Measurements from ENCODE around the gene TCOF1. TPM values are rescaled to one million over a fixed set of nuclear protein-coding genes. Genes with fewer than 3 reads are reported as not detected.
"Not testable (repeated sequence)": the region's sequence is repeated elsewhere in the genome, so short reads cannot be mapped to it uniquely, and the experiment has no call there.

Gene TCOF1
- total and polyA plus RNA-seq, 2 donors from 2014 or later, result 12.2 to 23.5 TPM

- H3K9ac ChIP-seq (ENCODE audit: low read length in 3 of 3), result peak within 1 kb of the TSS; percentile 44 to 80 (median 79)
These were observed 55.0 kb downstream of the TCOF1 start, which contains the start of gene CD74 for GRCh38 chr5:150412319-150413175. Gene CD74, minus strand, starts transcription at chr5:150412910. Its CDS starts 161 bp downstream, at chr5:150412749.

GRCh38 chr5:150413176-150413901, 55.8 kb downstream of the TCOF1 start:
- no peaks in the 10 kb centered on the region for H3K27me3 ChIP-seq (ENCODE audit: control insufficient read depth, insufficient read depth, low read length)
- peaks cover 0 to 24% (median 17%) of the 10 kb centered on the region in 3 donors for H3K4me1 ChIP-seq (ENCODE audit: control insufficient read depth in 2 of 3, insufficient read depth in 2 of 3, low read depth in 1 of 3, low read length in 3 of 3)
- H3K9me3 ChIP-seq (ENCODE audit: control insufficient read depth in 2 of 3, insufficient read depth in 1 of 3, low read length in 3 of 3), result no peaks in the 10 kb centered on the region
- peak overlapping the region; percentile 67 to 92 (median 79) for H3K4me3 ChIP-seq (ENCODE audit: low read length in 3 of 3)
- H3K9ac ChIP-seq (ENCODE audit: low read length in 3 of 3), result peak overlapping the region; percentile 44 to 79 (median 53)
- no peak for DNase-seq
- TF ChIP-seq CTCF (IDR thresholded peaks at IDR 0.05; ENCODE audit: borderline replicate concordance, extremely low read depth, insufficient read depth), result no peak
- intact Hi-C loops (cut with DNase I), result no loop called here
- no peak for FAIRE-seq
- peak overlapping the region; percentile 81 to 98 for H3K27ac ChIP-seq (ENCODE audit: low read depth in 2 of 2, low read length in 2 of 2)
- no peaks in the 10 kb centered on the region for H3K36me3 ChIP-seq (ENCODE audit: control insufficient read depth in 2 of 3, insufficient read depth in 3 of 3, low read length in 3 of 3)

More at GRCh38 chr5:150412319-150413175, 55.0 kb downstream of the TCOF1 start, which contains the start of gene CD74:
- H3K4me3 ChIP-seq (ENCODE audit: low read length in 3 of 3), result peak within 1 kb of the TSS; percentile 67 to 92 (median 79)
- peak; percentile 8 for FAIRE-seq
- H3K27me3 ChIP-seq (ENCODE audit: control insufficient read depth, insufficient read depth, low read length), result no peaks in the 10 kb centered on the region
- H3K9me3 ChIP-seq (ENCODE audit: control insufficient read depth in 2 of 3, insufficient read depth in 1 of 3, low read length in 3 of 3), result no peaks in the 10 kb centered on the region
- intact Hi-C loops (cut with DNase I), result no loop called here
- H3K36me3 ChIP-seq (ENCODE audit: control insufficient read depth in 2 of 3, insufficient read depth in 3 of 3, low read length in 3 of 3), result no peaks in the 10 kb centered on the region
- peak within 1 kb of the TSS; percentile 84 to 98 for H3K27ac ChIP-seq (ENCODE audit: low read depth in 2 of 2, low read length in 2 of 2)
- peaks cover 0 to 24% (median 17%) of the 10 kb centered on the region in 3 donors for H3K4me1 ChIP-seq (ENCODE audit: control insufficient read depth in 2 of 3, insufficient read depth in 2 of 3, low read depth in 1 of 3, low read length in 3 of 3)
- TF ChIP-seq CTCF (IDR thresholded peaks at IDR 0.05; ENCODE audit: borderline replicate concordance, extremely low read depth, insufficient read depth), result no peak
- peak; percentile 87 to 95 (median 93) for DNase-seq

- Histone ChIP-seq H3K9ac (ENCODE audit: low read length in 3 of 3) (peak overlapping the region in 1 of 3 donors; percentile 53), H3K4me1 (ENCODE audit: control insufficient read depth in 2 of 3, insufficient read depth in 2 of 3, low read depth in 1 of 3, low read length in 3 of 3) (peaks cover 0 to 24% (median 17%) of the 10 kb centered on the region in 3 donors), H3K27ac (ENCODE audit: low read depth in 2 of 2, low read length in 2 of 2) (peak overlapping the region; percentile 81 to 98)
- H3K9me3 ChIP-seq (ENCODE audit: control insufficient read depth in 2 of 3, insufficient read depth in 1 of 3, low read length in 3 of 3); H3K36me3 ChIP-seq (ENCODE audit: control insufficient read depth in 2 of 3, insufficient read depth in 3 of 3, low read length in 3 of 3); H3K4me3 ChIP-seq (ENCODE audit: low read length in 3 of 3); FAIRE-seq; H3K27me3 ChIP-seq (ENCODE audit: control insufficient read depth, insufficient read depth, low read length); intact Hi-C loops (cut with DNase I); DNase-seq: not testable (repeated sequence)
These were observed 56.6 kb downstream of the TCOF1 start for GRCh38 chr5:150413902-150414790.
